GM10248 (cell line): ENCODE results near the gene CD48.

Experiments
- CTCF ChIA-PET: fragments of 300-600 bp; sonication (Branson Sonifier 250); formaldehyde crosslinking; extraction: SDS; loops from one replicate; lab custom pipeline; 2021; ENCODE audit warnings: antibody characterized with exemption; lab: Yijun Ruan, JAX
- POLR2A ChIA-PET: fragments of 350-650 bp; sonication (Branson Sonifier 250); formaldehyde crosslinking; extraction: SDS; loops from one replicate; lab custom pipeline; 2020; ENCODE audit warnings: antibody characterized with exemption; lab: Yijun Ruan, JAX
- DNase-seq: peaks from one replicate; pipeline ENCODE4 v3.0.0; 2012; ENCODE audit errors: extremely low spot score
- TF ChIP-seq, protein P1 (sequence below): IDR thresholded peaks from 2 replicates; pipeline ENCODE4 v1.5.1; 2012; ENCODE audit warnings: mild to moderate bottlenecking, low read depth; ENCODE audit errors: extremely low read depth, missing control alignments, control extremely low read depth

Gene CD48

DNA sequence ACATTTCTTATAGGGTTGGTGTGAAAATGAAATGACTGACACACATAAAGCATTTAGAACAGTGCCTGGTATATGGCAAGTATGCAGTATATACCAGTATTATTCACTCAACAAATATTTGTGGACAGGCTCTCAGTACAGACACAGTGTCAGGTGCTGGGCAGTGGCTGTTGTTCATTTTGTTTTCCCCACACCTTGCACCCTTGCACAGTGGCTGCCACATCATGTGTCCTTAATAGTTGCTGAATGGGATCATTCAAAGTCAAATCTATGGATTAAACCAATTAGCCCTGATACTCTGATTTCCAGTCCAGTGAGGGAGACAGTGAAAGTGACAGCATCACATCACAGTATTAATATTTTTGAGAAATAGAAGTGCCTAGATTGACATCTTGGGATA, 67.2 kb downstream of the CD48 start:
- TF ChIP-seq, protein P1, sequence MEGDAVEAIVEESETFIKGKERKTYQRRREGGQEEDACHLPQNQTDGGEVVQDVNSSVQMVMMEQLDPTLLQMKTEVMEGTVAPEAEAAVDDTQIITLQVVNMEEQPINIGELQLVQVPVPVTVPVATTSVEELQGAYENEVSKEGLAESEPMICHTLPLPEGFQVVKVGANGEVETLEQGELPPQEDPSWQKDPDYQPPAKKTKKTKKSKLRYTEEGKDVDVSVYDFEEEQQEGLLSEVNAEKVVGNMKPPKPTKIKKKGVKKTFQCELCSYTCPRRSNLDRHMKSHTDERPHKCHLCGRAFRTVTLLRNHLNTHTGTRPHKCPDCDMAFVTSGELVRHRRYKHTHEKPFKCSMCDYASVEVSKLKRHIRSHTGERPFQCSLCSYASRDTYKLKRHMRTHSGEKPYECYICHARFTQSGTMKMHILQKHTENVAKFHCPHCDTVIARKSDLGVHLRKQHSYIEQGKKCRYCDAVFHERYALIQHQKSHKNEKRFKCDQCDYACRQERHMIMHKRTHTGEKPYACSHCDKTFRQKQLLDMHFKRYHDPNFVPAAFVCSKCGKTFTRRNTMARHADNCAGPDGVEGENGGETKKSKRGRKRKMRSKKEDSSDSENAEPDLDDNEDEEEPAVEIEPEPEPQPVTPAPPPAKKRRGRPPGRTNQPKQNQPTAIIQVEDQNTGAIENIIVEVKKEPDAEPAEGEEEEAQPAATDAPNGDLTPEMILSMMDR, result no peak
- no peak for DNase-seq
- CTCF ChIA-PET, result interaction anchor here (1.3 to 1.5 kb wide), 3 partner anchors 26 to 124 kb away, joined by 3 to 9 read pairs (median 7); no protein-coding TSS in a partner anchor
- POLR2A ChIA-PET, result interaction anchor here (0.5 kb wide), 1 partner anchor 124 kb away, joined by 3 read pairs; no protein-coding TSS in a partner anchor

DNA sequence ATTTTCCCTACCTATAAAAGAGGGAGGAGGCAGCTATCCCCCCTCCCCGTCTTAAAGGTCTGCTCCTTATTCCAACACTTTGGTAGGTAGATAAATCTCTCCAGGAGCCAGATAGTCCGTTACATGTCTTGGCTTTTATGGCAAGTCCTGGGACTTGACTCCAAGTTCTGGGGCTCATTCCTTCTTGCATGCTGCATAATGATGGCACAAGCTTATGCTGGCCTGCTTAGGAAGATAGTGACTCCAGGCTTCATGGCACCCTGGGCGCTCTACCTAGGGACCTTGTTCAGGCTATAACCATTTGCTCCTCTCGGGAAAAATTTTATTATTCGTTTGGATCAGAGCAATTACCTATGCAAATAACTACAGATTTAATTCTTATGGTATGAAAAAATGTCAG, 68.5 kb downstream of the CD48 start:
- TF ChIP-seq, protein P1, result no peak
- POLR2A ChIA-PET, result no interaction called here
- CTCF ChIA-PET, result interaction anchor here (0.9 to 1.9 kb wide), 5 partner anchors 18 to 134 kb away, joined by 3 to 9 read pairs (median 4); no protein-coding TSS in a partner anchor
- DNase-seq, result no peak

DNA sequence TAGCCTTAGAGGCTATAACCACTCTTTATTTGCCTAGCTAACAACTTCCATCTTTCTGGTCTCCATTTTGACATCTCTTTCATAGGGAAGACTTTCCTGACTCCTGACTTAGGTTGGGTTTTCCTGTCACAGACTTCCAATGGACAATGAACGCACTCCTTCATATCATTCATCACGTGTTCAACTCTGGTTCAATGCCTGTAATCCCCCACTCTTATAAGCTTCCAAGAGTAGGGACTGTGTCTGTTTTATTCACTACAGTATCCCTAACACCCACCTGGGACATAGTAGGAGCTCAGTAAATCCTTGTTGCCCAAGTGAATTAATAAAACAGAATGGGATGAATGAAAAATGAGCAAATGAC, 69.4 kb downstream of the CD48 start:
- TF ChIP-seq, protein P1, result no peak
- DNase-seq, result no peak
- POLR2A ChIA-PET, result interaction anchor here (1.0 kb wide), 1 partner anchor 33 kb away, joined by 3 read pairs; no protein-coding TSS in a partner anchor
- CTCF ChIA-PET, result interaction anchor here (0.9 to 1.9 kb wide), 6 partner anchors 10 to 135 kb away, joined by 3 to 5 read pairs (median 4); no protein-coding TSS in a partner anchor

DNA sequence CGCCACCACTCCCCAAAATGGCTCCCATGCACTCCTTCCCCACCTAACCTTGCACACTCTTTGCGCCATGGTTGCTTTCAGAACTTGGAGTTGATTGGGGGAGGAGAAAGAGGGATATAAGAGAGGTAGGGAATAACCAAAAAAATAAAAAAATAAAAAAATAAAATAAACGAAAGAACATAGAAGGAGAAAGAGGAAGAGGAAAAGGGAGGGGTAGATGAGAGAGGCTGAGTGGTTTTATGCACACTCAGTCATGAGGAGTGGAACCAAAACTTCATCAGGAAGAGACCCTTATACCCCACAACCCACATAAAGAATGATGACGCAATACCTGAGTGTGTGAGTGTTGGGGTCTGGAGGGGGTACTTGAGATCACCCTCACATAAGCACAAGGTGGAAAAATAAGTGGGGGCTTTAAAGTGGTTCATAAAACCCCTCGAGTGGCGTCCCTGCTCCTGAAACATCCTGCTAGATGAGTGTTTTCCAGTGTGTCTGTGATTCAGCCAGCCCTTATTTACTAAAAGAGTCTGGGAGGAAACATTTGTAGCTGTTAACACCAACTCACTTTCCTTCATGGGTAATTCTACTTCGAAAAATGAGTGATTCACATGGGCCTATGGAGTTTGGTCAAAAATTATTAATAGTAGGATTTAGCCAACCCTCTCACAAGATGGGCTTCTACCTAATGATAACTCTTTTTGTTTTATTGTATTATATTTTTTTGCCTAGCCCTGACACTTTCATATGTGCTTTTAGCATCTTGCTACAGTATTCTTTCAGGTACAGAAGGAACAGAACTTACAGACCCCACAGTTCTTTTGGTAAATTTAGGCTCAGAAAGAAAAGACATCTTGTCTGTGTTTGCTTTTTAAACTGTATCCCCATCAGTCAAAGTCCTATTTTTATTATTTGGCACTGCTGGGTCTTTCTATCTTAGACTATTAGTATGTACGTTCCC, 70.0 kb downstream of the CD48 start:
- no peak for DNase-seq
- POLR2A ChIA-PET, result interaction anchor here (0.6 to 1.0 kb wide), 2 partner anchors 34 to 429 kb away, joined by 3 read pairs; no protein-coding TSS in a partner anchor
- CTCF ChIA-PET, result interaction anchor here (0.9 to 1.9 kb wide), 10 partner anchors 10 to 30 kb away, joined by 3 to 10 read pairs (median 4); no protein-coding TSS in a partner anchor
- TF ChIP-seq, protein P1, result no peak

DNA sequence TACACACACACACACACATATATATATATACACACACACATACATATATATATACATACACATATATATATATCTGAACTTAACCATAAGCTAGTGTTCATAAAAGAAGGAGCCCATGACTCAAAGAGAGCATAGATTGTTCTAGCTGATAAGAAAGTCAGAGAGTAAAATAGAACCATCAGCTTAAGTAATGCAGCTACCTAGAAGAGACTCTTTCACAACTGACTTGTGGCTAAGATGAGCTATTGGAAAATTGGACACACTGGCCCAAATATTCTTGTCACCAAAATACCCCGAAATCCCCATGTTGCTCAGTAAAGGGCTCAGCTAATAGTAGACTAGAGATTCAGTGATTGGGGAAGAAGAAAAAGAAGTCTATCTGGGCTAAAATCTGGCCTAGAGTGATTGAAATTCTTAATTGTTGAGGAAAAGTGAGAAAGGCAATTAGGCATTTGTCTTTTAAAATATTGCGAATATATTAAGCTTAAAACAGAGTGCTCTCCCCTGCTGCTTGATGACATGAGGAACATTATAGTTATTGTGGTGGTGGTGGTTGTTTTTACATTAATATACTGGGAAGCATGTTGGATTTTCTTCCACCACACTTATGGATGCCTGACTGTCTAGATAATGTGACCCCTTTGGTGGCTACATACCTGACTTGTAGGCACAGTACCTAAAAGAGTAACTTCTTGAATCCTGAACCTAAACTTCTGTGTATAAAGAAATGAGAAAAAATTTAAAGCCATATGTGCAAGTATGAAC, 71.1 kb downstream of the CD48 start:
- POLR2A ChIA-PET, result interaction anchor here (0.6 to 1.0 kb wide), 4 partner anchors 11 to 428 kb away, joined by 3 to 8 read pairs (median 6); no protein-coding TSS in a partner anchor
- DNase-seq, result no peak
- CTCF ChIA-PET, result interaction anchor here (0.6 to 2.0 kb wide), 12 partner anchors 9 to 141 kb away, joined by 3 to 10 read pairs (median 4); no protein-coding TSS in a partner anchor

More for the DNA sequence above, 71.1 kb downstream of the CD48 start:
- TF ChIP-seq, protein P1, result no peak
